ENCODE measurements around the gene EPHA6.
"Not testable (repeated sequence)": the region's sequence is repeated elsewhere in the genome, so short reads cannot be mapped to it uniquely, and the experiment has no call there.

The EPHA6 gene

GRCh38 chr3:96915445-96915844, 101.1 kb downstream of the EPHA6 start:
- H3K9me3 ChIP-seq (ENCODE audit: control insufficient read depth, insufficient read depth, low read length) = no peaks in the 10 kb centered on the region
- no peaks in the 10 kb centered on the region for H3K4me1 ChIP-seq (ENCODE audit: control insufficient read depth, insufficient read depth, low read length)
- no peak overlapping the region for H3K9ac ChIP-seq (ENCODE audit: low read depth, low read length)
- H3K4me3 ChIP-seq (ENCODE audit: low read depth, low read length) = no peak overlapping the region
- H3K36me3 ChIP-seq (ENCODE audit: control insufficient read depth, insufficient read depth, low read length) = no peaks in the 10 kb centered on the region
- no peaks in the 10 kb centered on the region for H3K27me3 ChIP-seq (ENCODE audit: control insufficient read depth, insufficient read depth, low read length)
- no peak overlapping the region for H3K27ac ChIP-seq (ENCODE audit: low read depth, low read length)

- Histone ChIP-seq H3K4me1 (ENCODE audit: control insufficient read depth, insufficient read depth, low read length) (no peaks in the 10 kb centered on the region), H3K27ac (ENCODE audit: low read depth, low read length) (no peak overlapping the region), H3K9me3 (ENCODE audit: control insufficient read depth, insufficient read depth, low read length) (peaks cover 16% of the 10 kb centered on the region; the same call in 1 of the 2 replicates), H3K36me3 (ENCODE audit: control insufficient read depth, insufficient read depth, low read length) (no peaks in the 10 kb centered on the region), H3K27me3 (ENCODE audit: control insufficient read depth, insufficient read depth, low read length) (no peaks in the 10 kb centered on the region), H3K4me3 (ENCODE audit: low read depth, low read length) (no peak overlapping the region), H3K9ac (ENCODE audit: low read depth, low read length) (no peak overlapping the region)
These were observed 116.9 kb downstream of the EPHA6 start for GRCh38 chr3:96931119-96931862.

GRCh38 chr3:96942131-96942530, 127.7 kb downstream of the EPHA6 start:
- not testable (repeated sequence) for H3K27ac ChIP-seq (ENCODE audit: low read depth, low read length); H3K36me3 ChIP-seq (ENCODE audit: control insufficient read depth, insufficient read depth, low read length); H3K9me3 ChIP-seq (ENCODE audit: control insufficient read depth, insufficient read depth, low read length); H3K27me3 ChIP-seq (ENCODE audit: control insufficient read depth, insufficient read depth, low read length); H3K4me1 ChIP-seq (ENCODE audit: control insufficient read depth, insufficient read depth, low read length); H3K4me3 ChIP-seq (ENCODE audit: low read depth, low read length); H3K9ac ChIP-seq (ENCODE audit: low read depth, low read length)

GRCh38 chr3:96958856-96959255, 144.5 kb downstream of the EPHA6 start:
- no peaks in the 10 kb centered on the region for H3K4me1 ChIP-seq (ENCODE audit: control insufficient read depth, insufficient read depth, low read length)
- no peak overlapping the region for H3K9ac ChIP-seq (ENCODE audit: low read depth, low read length)
- no peaks in the 10 kb centered on the region for H3K36me3 ChIP-seq (ENCODE audit: control insufficient read depth, insufficient read depth, low read length)
- no peak overlapping the region for H3K27ac ChIP-seq (ENCODE audit: low read depth, low read length)
- H3K4me3 ChIP-seq (ENCODE audit: low read depth, low read length) = no peak overlapping the region
- no peaks in the 10 kb centered on the region for H3K27me3 ChIP-seq (ENCODE audit: control insufficient read depth, insufficient read depth, low read length)
- H3K9me3 ChIP-seq (ENCODE audit: control insufficient read depth, insufficient read depth, low read length) = no peaks in the 10 kb centered on the region

GRCh38 chr3:96959474-96959873, 145.1 kb downstream of the EPHA6 start:
- H3K4me3 ChIP-seq (ENCODE audit: low read depth, low read length) = no peak overlapping the region
- no peaks in the 10 kb centered on the region for H3K4me1 ChIP-seq (ENCODE audit: control insufficient read depth, insufficient read depth, low read length)
- H3K27me3 ChIP-seq (ENCODE audit: control insufficient read depth, insufficient read depth, low read length) = no peaks in the 10 kb centered on the region
- no peak overlapping the region for H3K9ac ChIP-seq (ENCODE audit: low read depth, low read length)
- H3K27ac ChIP-seq (ENCODE audit: low read depth, low read length) = no peak overlapping the region
- no peaks in the 10 kb centered on the region for H3K9me3 ChIP-seq (ENCODE audit: control insufficient read depth, insufficient read depth, low read length)
- H3K36me3 ChIP-seq (ENCODE audit: control insufficient read depth, insufficient read depth, low read length) = no peaks in the 10 kb centered on the region

GRCh38 chr3:96959901-96960641, 145.7 kb downstream of the EPHA6 start:
- Histone ChIP-seq H3K27me3 (ENCODE audit: control insufficient read depth, insufficient read depth, low read length) (no peaks in the 10 kb centered on the region), H3K36me3 (ENCODE audit: control insufficient read depth, insufficient read depth, low read length) (no peaks in the 10 kb centered on the region), H3K9me3 (ENCODE audit: control insufficient read depth, insufficient read depth, low read length) (no peaks in the 10 kb centered on the region), H3K4me1 (ENCODE audit: control insufficient read depth, insufficient read depth, low read length) (no peaks in the 10 kb centered on the region), H3K9ac (ENCODE audit: low read depth, low read length) (no peak overlapping the region), H3K27ac (ENCODE audit: low read depth, low read length) (no peak overlapping the region), H3K4me3 (ENCODE audit: low read depth, low read length) (no peak overlapping the region)

- no peak overlapping the region for H3K27ac ChIP-seq (ENCODE audit: low read depth, low read length)
- no peak overlapping the region for H3K4me3 ChIP-seq (ENCODE audit: low read depth, low read length)
- H3K9me3 ChIP-seq (ENCODE audit: control insufficient read depth, insufficient read depth, low read length) = no peaks in the 10 kb centered on the region
- H3K36me3 ChIP-seq (ENCODE audit: control insufficient read depth, insufficient read depth, low read length) = no peaks in the 10 kb centered on the region
- H3K9ac ChIP-seq (ENCODE audit: low read depth, low read length) = no peak overlapping the region
- no peaks in the 10 kb centered on the region for H3K4me1 ChIP-seq (ENCODE audit: control insufficient read depth, insufficient read depth, low read length)
- no peaks in the 10 kb centered on the region for H3K27me3 ChIP-seq (ENCODE audit: control insufficient read depth, insufficient read depth, low read length)
These were observed 146.4 kb downstream of the EPHA6 start for GRCh38 chr3:96960661-96961330.

GRCh38 chr3:96961576-96961975, 147.2 kb downstream of the EPHA6 start:
- Histone ChIP-seq H3K27ac (ENCODE audit: low read depth, low read length) (no peak overlapping the region), H3K27me3 (ENCODE audit: control insufficient read depth, insufficient read depth, low read length) (no peaks in the 10 kb centered on the region), H3K9me3 (ENCODE audit: control insufficient read depth, insufficient read depth, low read length) (no peaks in the 10 kb centered on the region), H3K36me3 (ENCODE audit: control insufficient read depth, insufficient read depth, low read length) (no peaks in the 10 kb centered on the region), H3K9ac (ENCODE audit: low read depth, low read length) (no peak overlapping the region), H3K4me3 (ENCODE audit: low read depth, low read length) (no peak overlapping the region), H3K4me1 (ENCODE audit: control insufficient read depth, insufficient read depth, low read length) (no peaks in the 10 kb centered on the region)

- no peak overlapping the region for H3K9ac ChIP-seq (ENCODE audit: low read depth, low read length)
- H3K27me3 ChIP-seq (ENCODE audit: control insufficient read depth, insufficient read depth, low read length) = no peaks in the 10 kb centered on the region
- no peaks in the 10 kb centered on the region; the same call in 1 of the 2 replicates for H3K4me1 ChIP-seq (ENCODE audit: control insufficient read depth, insufficient read depth, low read length)
- no peaks in the 10 kb centered on the region for H3K9me3 ChIP-seq (ENCODE audit: control insufficient read depth, insufficient read depth, low read length)
- no peaks in the 10 kb centered on the region for H3K36me3 ChIP-seq (ENCODE audit: control insufficient read depth, insufficient read depth, low read length)
- no peak overlapping the region for H3K27ac ChIP-seq (ENCODE audit: low read depth, low read length)
- no peak overlapping the region for H3K4me3 ChIP-seq (ENCODE audit: low read depth, low read length)
These were observed 152.0 kb downstream of the EPHA6 start for GRCh38 chr3:96966181-96966929.

- Histone ChIP-seq H3K27me3 (ENCODE audit: control insufficient read depth, insufficient read depth, low read length) (no peaks in the 10 kb centered on the region), H3K4me3 (ENCODE audit: low read depth, low read length) (no peak overlapping the region), H3K4me1 (ENCODE audit: control insufficient read depth, insufficient read depth, low read length) (no peaks in the 10 kb centered on the region; the same call in 1 of the 2 replicates), H3K36me3 (ENCODE audit: control insufficient read depth, insufficient read depth, low read length) (no peaks in the 10 kb centered on the region), H3K27ac (ENCODE audit: low read depth, low read length) (no peak overlapping the region), H3K9ac (ENCODE audit: low read depth, low read length) (no peak overlapping the region), H3K9me3 (ENCODE audit: control insufficient read depth, insufficient read depth, low read length) (no peaks in the 10 kb centered on the region)
These were observed 155.8 kb downstream of the EPHA6 start for GRCh38 chr3:96970211-96970610.
